Liver (tissue), 9 donors: ENCODE measurements around the gene AGR2. TPM values are rescaled to one million over a fixed set of nuclear protein-coding genes. Genes with fewer than 3 reads are reported as not detected.

ENCODE experiments used
- DNase-seq: peaks from one replicate; pipeline ENCODE4 v3.0.0-alpha.2; 2017; ENCODE audit warnings: low spot score
- H3K27ac ChIP-seq, 2 donors: one replicate each; pipeline ENCODE4 v1.7.0; 2013; ENCODE audit warnings: inconsistent platforms in 2 of 2, low read length in 2 of 2, control low read depth in 1 of 2, low read depth in 1 of 2, mild to moderate bottlenecking in 1 of 2
- H3K27me3 ChIP-seq, 4 donors: one replicate each; pipeline versions ENCODE4 v1.6.1 to v1.7.0; 2013; ENCODE audit warnings: low read length in 3 of 4, inconsistent platforms in 1 of 4, mild to moderate bottlenecking in 1 of 4, moderate library complexity in 1 of 4; ENCODE audit not compliant: control insufficient read depth in 4 of 4, insufficient read depth in 4 of 4
- H3K36me3 ChIP-seq, 4 donors: one replicate each; pipeline versions ENCODE4 v1.6.1 to v1.7.0; 2013; ENCODE audit warnings: low read length in 3 of 4, mild to moderate bottlenecking in 3 of 4, low read depth in 1 of 4, moderate library complexity in 1 of 4; ENCODE audit not compliant: control insufficient read depth in 4 of 4, insufficient read depth in 3 of 4
- H3K4me1 ChIP-seq, 4 donors: one replicate each; pipeline versions ENCODE4 v1.6.1 to v1.7.0; 2013; ENCODE audit warnings: low read length in 3 of 4, mild to moderate bottlenecking in 3 of 4, moderate library complexity in 1 of 4; ENCODE audit not compliant: control insufficient read depth in 4 of 4, insufficient read depth in 4 of 4
- H3K4me3 ChIP-seq, 3 donors: one replicate each; pipeline versions ENCODE4 v1.6.1 to v1.7.0; 2013; ENCODE audit warnings: low read length in 3 of 3, control low read depth in 1 of 3, low read depth in 1 of 3, mild to moderate bottlenecking in 1 of 3
- H3K9ac ChIP-seq, 2 donors: one replicate each; pipeline ENCODE4 v1.7.0; 2013; ENCODE audit warnings: low read length in 2 of 2, mild to moderate bottlenecking in 2 of 2, moderate library complexity in 2 of 2, control low read depth in 1 of 2, low read depth in 1 of 2
- H3K9me3 ChIP-seq, 4 donors: one replicate each; pipeline versions ENCODE4 v1.6.1 to v1.7.0; 2013; ENCODE audit warnings: low read length in 3 of 4; ENCODE audit not compliant: control insufficient read depth in 4 of 4
- EGR1 ChIP-seq, 2 donors: IDR thresholded peaks; 2 replicates each; pipeline ENCODE4 v1.6.1; 2016 to 2018; ENCODE audit warnings: antibody characterized with exemption in 2 of 2, low read depth in 2 of 2
- FOXA1 ChIP-seq: IDR thresholded peaks from 2 replicates; pipeline ENCODE4 v1.6.1; 2016; ENCODE audit warnings: antibody characterized with exemption
- FOXA2 ChIP-seq: IDR thresholded peaks from 2 replicates; pipeline ENCODE4 v1.6.1; 2016; ENCODE audit warnings: antibody characterized with exemption
- GABPA ChIP-seq, 2 donors: IDR thresholded peaks in 1 of 2; conservative IDR thresholded peaks in 1 of 2; 2 replicates each; pipeline ENCODE4 v1.6.1; 2016; ENCODE audit warnings: antibody characterized with exemption in 2 of 2, mild to moderate bottlenecking in 1 of 2, moderate library complexity in 1 of 2
- HNF4A ChIP-seq, 2 donors: conservative IDR thresholded peaks; 2 replicates each; pipeline ENCODE4 v1.6.1; 2016; ENCODE audit warnings: antibody characterized with exemption in 2 of 2, mild to moderate bottlenecking in 2 of 2
- HNF4G ChIP-seq: IDR thresholded peaks from 2 replicates; pipeline ENCODE4 v1.6.1; 2016; ENCODE audit warnings: antibody characterized with exemption
- JUND ChIP-seq, 2 donors: IDR thresholded peaks; 2 replicates each; pipeline ENCODE4 v1.6.1; 2016; ENCODE audit warnings: antibody characterized with exemption in 2 of 2
- NR2F2 ChIP-seq: IDR thresholded peaks from 2 replicates; pipeline ENCODE4 v1.6.1; 2016; ENCODE audit warnings: antibody characterized with exemption
- RAD21 ChIP-seq, 2 donors: IDR thresholded peaks; 2 replicates each; pipeline ENCODE4 v1.6.1; 2016; ENCODE audit warnings: antibody characterized with exemption in 2 of 2, mild to moderate bottlenecking in 2 of 2
- RXRA ChIP-seq, 2 donors: IDR thresholded peaks; 2 replicates each; pipeline ENCODE4 v1.6.1; 2017 to 2018; ENCODE audit warnings: antibody characterized with exemption in 2 of 2, mild to moderate bottlenecking in 1 of 2
- SP1 ChIP-seq: IDR thresholded peaks from 2 replicates; pipeline ENCODE4 v1.6.1; 2018; ENCODE audit warnings: antibody characterized with exemption, mild to moderate bottlenecking
- TAF1 ChIP-seq: conservative IDR thresholded peaks from 2 replicates; pipeline ENCODE4 v1.6.1; 2016; ENCODE audit warnings: antibody characterized with exemption, mild to moderate bottlenecking
- YY1 ChIP-seq: IDR thresholded peaks from 2 replicates; pipeline ENCODE4 v1.6.1; 2016; ENCODE audit warnings: antibody characterized with exemption, mild to moderate bottlenecking
- WGBS: extraction: QIAGEN DNeasy Blood & Tissue Kit; methylation state at CpG from one replicate; pipeline ENCODE4 v1.1.7; 2013; 5-methylcytosine and 5-hydroxymethylcytosine counted together
- polyA plus RNA-seq, 2 donors: library from polyadenylated mRNA; stranded (reverse) in 1 of 2; unstranded in 1 of 2; fragments of 200-250 nt in 1 of 2; fragments of >200 nt in 1 of 2; fragmentation: Nextera tagmentation in 1 of 2; extraction: Ambion mirVana in 1 of 2; gene quantifications; one replicate each; pipeline versions ENCODE4 v1.2.1 to v1.2.3, GENCODE V29; 2013 to 2015
- total RNA-seq, 2 donors: library from RNA; depleted of rRNA; stranded (reverse); fragments of >200 nt; gene quantifications; one replicate each; pipeline ENCODE4 v1.2.3, GENCODE V29; 2014
- TF ChIP-seq, protein P1 (sequence below): IDR thresholded peaks from 2 replicates; pipeline ENCODE4 v1.6.1; 2016; ENCODE audit warnings: antibody characterized with exemption
- TF ChIP-seq, protein P2 (sequence below): fragments of 150-350 bp; IDR thresholded peaks from 2 replicates; pipeline ENCODE4 v1.5.1; 2017; ENCODE audit warnings: improper control_type of control experiment, low read depth, low read length; ENCODE audit not compliant: missing input control
- TF ChIP-seq, protein P3 (sequence below): IDR thresholded peaks from 2 replicates; pipeline ENCODE4 v1.6.1; 2016; ENCODE audit warnings: antibody characterized with exemption, mild to moderate bottlenecking
- TF ChIP-seq, protein P4 (sequence below): IDR thresholded peaks from 2 replicates; pipeline ENCODE4 v1.6.1; 2016; ENCODE audit warnings: antibody characterized with exemption
- TF ChIP-seq, protein P5 (sequence below): IDR thresholded peaks from 2 replicates; pipeline ENCODE4 v1.6.1; 2016; ENCODE audit warnings: antibody characterized with exemption
- donor health status: healthy.
- donor health status: healthy.
- donor health status: healthy.
- donor health status: healthy.
- donor health status: healthy.

The AGR2 gene
- total and polyA plus RNA-seq, 4 donors: 0.37 to 0.45 TPM; not detected in 2

DNA sequence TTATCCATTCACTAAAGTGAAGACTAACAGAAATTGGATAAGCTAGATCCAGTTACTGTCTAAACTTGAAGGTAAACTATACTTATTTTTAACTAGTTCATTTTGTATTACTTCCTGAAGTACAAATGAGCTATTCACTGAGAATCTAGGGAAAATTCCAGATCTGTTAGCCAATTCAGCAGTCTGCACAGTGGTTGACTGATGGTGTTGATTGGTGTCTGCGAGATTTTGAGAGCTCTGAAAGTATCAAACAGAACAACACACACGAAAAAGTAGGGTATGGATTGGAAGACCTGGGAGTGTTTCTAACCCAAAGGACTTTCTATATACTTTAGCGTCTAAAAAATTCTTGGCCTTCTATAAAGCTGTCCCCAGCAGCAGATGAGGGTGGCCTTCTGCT, 33.6 kb upstream of the AGR2 start:
- Histone ChIP-seq H3K9me3 (no peaks in the 10 kb centered on the region), H3K4me3 (no peak overlapping the region), H3K4me1 (no peaks in the 10 kb centered on the region), H3K27ac (no peak overlapping the region), H3K9ac (no peak overlapping the region), H3K36me3 (no peaks in the 10 kb centered on the region), H3K27me3 (no peaks in the 10 kb centered on the region)
- TF ChIP-seq RXRA (IDR thresholded peaks at IDR 0.05): no peak
- no peak for TF ChIP-seq TAF1
- TF ChIP-seq, protein P1, sequence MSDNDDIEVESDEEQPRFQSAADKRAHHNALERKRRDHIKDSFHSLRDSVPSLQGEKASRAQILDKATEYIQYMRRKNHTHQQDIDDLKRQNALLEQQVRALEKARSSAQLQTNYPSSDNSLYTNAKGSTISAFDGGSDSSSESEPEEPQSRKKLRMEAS: no peak
- TF ChIP-seq, protein P2, sequence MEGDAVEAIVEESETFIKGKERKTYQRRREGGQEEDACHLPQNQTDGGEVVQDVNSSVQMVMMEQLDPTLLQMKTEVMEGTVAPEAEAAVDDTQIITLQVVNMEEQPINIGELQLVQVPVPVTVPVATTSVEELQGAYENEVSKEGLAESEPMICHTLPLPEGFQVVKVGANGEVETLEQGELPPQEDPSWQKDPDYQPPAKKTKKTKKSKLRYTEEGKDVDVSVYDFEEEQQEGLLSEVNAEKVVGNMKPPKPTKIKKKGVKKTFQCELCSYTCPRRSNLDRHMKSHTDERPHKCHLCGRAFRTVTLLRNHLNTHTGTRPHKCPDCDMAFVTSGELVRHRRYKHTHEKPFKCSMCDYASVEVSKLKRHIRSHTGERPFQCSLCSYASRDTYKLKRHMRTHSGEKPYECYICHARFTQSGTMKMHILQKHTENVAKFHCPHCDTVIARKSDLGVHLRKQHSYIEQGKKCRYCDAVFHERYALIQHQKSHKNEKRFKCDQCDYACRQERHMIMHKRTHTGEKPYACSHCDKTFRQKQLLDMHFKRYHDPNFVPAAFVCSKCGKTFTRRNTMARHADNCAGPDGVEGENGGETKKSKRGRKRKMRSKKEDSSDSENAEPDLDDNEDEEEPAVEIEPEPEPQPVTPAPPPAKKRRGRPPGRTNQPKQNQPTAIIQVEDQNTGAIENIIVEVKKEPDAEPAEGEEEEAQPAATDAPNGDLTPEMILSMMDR: no peak
- no peak for TF ChIP-seq HNF4A (conservative IDR thresholded peaks at IDR 0.05)
- no peak for TF ChIP-seq EGR1 (IDR thresholded peaks at IDR 0.05; ENCODE audit: low read depth in 2 of 2)
- no peak for TF ChIP-seq RAD21 (IDR thresholded peaks at IDR 0.05)
- no peak for TF ChIP-seq FOXA1
- no peak for TF ChIP-seq YY1
- TF ChIP-seq GABPA (IDR thresholded peaks at IDR 0.05 in 1 of 2, conservative IDR thresholded peaks at IDR 0.05 in 1 of 2): no peak
- no peak for TF ChIP-seq HNF4G
- no peak for TF ChIP-seq FOXA2
- TF ChIP-seq, protein P3, sequence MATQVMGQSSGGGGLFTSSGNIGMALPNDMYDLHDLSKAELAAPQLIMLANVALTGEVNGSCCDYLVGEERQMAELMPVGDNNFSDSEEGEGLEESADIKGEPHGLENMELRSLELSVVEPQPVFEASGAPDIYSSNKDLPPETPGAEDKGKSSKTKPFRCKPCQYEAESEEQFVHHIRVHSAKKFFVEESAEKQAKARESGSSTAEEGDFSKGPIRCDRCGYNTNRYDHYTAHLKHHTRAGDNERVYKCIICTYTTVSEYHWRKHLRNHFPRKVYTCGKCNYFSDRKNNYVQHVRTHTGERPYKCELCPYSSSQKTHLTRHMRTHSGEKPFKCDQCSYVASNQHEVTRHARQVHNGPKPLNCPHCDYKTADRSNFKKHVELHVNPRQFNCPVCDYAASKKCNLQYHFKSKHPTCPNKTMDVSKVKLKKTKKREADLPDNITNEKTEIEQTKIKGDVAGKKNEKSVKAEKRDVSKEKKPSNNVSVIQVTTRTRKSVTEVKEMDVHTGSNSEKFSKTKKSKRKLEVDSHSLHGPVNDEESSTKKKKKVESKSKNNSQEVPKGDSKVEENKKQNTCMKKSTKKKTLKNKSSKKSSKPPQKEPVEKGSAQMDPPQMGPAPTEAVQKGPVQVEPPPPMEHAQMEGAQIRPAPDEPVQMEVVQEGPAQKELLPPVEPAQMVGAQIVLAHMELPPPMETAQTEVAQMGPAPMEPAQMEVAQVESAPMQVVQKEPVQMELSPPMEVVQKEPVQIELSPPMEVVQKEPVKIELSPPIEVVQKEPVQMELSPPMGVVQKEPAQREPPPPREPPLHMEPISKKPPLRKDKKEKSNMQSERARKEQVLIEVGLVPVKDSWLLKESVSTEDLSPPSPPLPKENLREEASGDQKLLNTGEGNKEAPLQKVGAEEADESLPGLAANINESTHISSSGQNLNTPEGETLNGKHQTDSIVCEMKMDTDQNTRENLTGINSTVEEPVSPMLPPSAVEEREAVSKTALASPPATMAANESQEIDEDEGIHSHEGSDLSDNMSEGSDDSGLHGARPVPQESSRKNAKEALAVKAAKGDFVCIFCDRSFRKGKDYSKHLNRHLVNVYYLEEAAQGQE: no peak
- no peak for TF ChIP-seq NR2F2
- TF ChIP-seq, protein P4, sequence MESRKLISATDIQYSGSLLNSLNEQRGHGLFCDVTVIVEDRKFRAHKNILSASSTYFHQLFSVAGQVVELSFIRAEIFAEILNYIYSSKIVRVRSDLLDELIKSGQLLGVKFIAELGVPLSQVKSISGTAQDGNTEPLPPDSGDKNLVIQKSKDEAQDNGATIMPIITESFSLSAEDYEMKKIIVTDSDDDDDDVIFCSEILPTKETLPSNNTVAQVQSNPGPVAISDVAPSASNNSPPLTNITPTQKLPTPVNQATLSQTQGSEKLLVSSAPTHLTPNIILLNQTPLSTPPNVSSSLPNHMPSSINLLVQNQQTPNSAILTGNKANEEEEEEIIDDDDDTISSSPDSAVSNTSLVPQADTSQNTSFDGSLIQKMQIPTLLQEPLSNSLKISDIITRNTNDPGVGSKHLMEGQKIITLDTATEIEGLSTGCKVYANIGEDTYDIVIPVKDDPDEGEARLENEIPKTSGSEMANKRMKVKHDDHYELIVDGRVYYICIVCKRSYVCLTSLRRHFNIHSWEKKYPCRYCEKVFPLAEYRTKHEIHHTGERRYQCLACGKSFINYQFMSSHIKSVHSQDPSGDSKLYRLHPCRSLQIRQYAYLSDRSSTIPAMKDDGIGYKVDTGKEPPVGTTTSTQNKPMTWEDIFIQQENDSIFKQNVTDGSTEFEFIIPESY: no peak
- TF ChIP-seq JUND (IDR thresholded peaks at IDR 0.05): no peak
- TF ChIP-seq SP1: no peak
- TF ChIP-seq, protein P5, sequence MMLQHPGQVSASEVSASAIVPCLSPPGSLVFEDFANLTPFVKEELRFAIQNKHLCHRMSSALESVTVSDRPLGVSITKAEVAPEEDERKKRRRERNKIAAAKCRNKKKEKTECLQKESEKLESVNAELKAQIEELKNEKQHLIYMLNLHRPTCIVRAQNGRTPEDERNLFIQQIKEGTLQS: no peak
- 61% methylated on average over 3 of the region's 3 CpGs for WGBS
- DNase-seq: no peak
